K562 (cell line): Measurements from ENCODE around the gene TXNDC8. TPM values are rescaled to one million over a fixed set of nuclear protein-coding genes. Genes with fewer than 3 reads are reported as not detected.

Source experiments
- ATAC-seq: fragments of 200-7000 bp; cut with Tn5 transposase; 3 replicates; pipeline ENCODE4 v1.9.1; 2020; ENCODE audit warnings: moderate library complexity
- BruUV-seq: library from RNA; stranded (reverse); fragments of 400-500 nt; replicated peaks from 2 replicates; lab custom pipeline; 2021; lab: Mats Ljungman, UMichigan
- CTCF ChIA-PET: fragments of 300-600 bp; formaldehyde crosslinking; extraction: SDS; loops from one replicate; lab custom pipeline; 2021; ENCODE audit warnings: low intra/inter-chr PET ratio; lab: Yijun Ruan, JAX
- POLR2A ChIA-PET: fragments of 300-600, 350-650 bp; sonication (Branson Sonifier 250); formaldehyde crosslinking; extraction: SDS; loops from one replicate; lab custom pipeline; 2021; ENCODE audit warnings: antibody characterized with exemption, inconsistent platforms; lab: Yijun Ruan, JAX
- DNase-seq, 4 experiments: peaks; one replicate each; pipeline versions ENCODE4 v3.0.0 to v3.0.0-alpha.2; 2011 to 2018; ENCODE audit warnings: low spot score in 3 of 4, mixed read lengths in 3 of 4; ENCODE audit errors: extremely low read depth in 1 of 4
- FAIRE-seq: peaks from 2 replicates; lab custom pipeline; 2011; peaks lifted over from hg19 to GRCh38; lab: Jason Lieb, UNC
- H2AFZ ChIP-seq: 2 replicates; pipeline ENCODE4 v1.6.0; 2011; ENCODE audit warnings: low read depth, low read length, control low read depth, inconsistent platforms
- H3K27ac ChIP-seq: fragments of 200-600 bp; 3 replicates; pipeline ENCODE4 v1.8.0; 2011; ENCODE audit warnings: low read depth, mild to moderate bottlenecking, control low read depth, inconsistent platforms, low read length, moderate library complexity, mixed read lengths; ENCODE audit errors: extremely low read depth
- H3K27me3 ChIP-seq, 2 experiments: fragments of 300-600 bp in 1 of 2; 2 replicates in 1 of 2; 3 replicates in 1 of 2; pipeline versions ENCODE4 v1.6.0 to v1.8.0; 2011; ENCODE audit warnings: inconsistent platforms in 2 of 2, low read length in 2 of 2, mild to moderate bottlenecking in 1 of 2, mixed read lengths in 1 of 2, moderate library complexity in 1 of 2; ENCODE audit not compliant: control insufficient read depth in 2 of 2, insufficient read depth in 2 of 2
- H3K36me3 ChIP-seq: fragments of 300-600 bp; 3 replicates; pipeline ENCODE4 v1.8.0; 2011; ENCODE audit warnings: mild to moderate bottlenecking, low read length, inconsistent platforms; ENCODE audit not compliant: control insufficient read depth, insufficient read depth
- H3K4me1 ChIP-seq, 2 experiments: fragments of 200-600 bp in 1 of 2; replicated peaks in 1 of 2; 2 replicates in 1 of 2; 3 replicates in 1 of 2; pipeline versions ENCODE4 v1.5.1 to v1.8.0; 2011; ENCODE audit warnings: inconsistent platforms in 2 of 2, low read length in 2 of 2, mild to moderate bottlenecking in 1 of 2, mixed read lengths in 1 of 2, moderate library complexity in 1 of 2; ENCODE audit not compliant: control insufficient read depth in 2 of 2, insufficient read depth in 2 of 2
- H3K4me2 ChIP-seq: 2 replicates; pipeline ENCODE4 v1.6.1; 2011; ENCODE audit warnings: low read length, control low read depth, inconsistent platforms, mixed read lengths; ENCODE audit not compliant: insufficient read depth
- H3K4me3 ChIP-seq: fragments of 200-600 bp; sonication (generic), shearing (Covaris generic); 2 replicates; pipeline ENCODE4 v1.5.1; 2016; ENCODE audit warnings: control low read depth, inconsistent platforms
- H3K79me2 ChIP-seq: fragments of 200-600 bp; 3 replicates; pipeline ENCODE4 v1.8.0; 2011; ENCODE audit warnings: low read length, inconsistent platforms; ENCODE audit not compliant: control insufficient read depth, insufficient read depth
- H3K9ac ChIP-seq, 2 experiments: 2 replicates each; pipeline versions ENCODE4 v1.6.0 to v1.6.1; 2011; ENCODE audit warnings: low read depth in 2 of 2, low read length in 2 of 2, control low read depth in 1 of 2, inconsistent platforms in 1 of 2, mild to moderate bottlenecking in 1 of 2, mixed read lengths in 1 of 2; ENCODE audit not compliant: insufficient read depth in 1 of 2
- H3K9me1 ChIP-seq: one replicate; pipeline ENCODE4 v1.6.0; 2011; ENCODE audit warnings: inconsistent platforms, mild to moderate bottlenecking, low read length, moderate library complexity; ENCODE audit not compliant: control insufficient read depth, insufficient read depth
- H3K9me3 ChIP-seq: replicated peaks from 2 replicates; pipeline ENCODE4 v1.5.1; 2011; ENCODE audit warnings: low read depth, low read length, inconsistent platforms; ENCODE audit not compliant: control insufficient read depth, insufficient read depth
- H4K20me1 ChIP-seq: replicated peaks from 2 replicates; pipeline ENCODE4 v1.6.1; 2011; ENCODE audit warnings: low read length, inconsistent platforms, mixed read lengths; ENCODE audit not compliant: control insufficient read depth, insufficient read depth
- BHLHE40 ChIP-seq: IDR thresholded peaks from 2 replicates; pipeline ENCODE4 v1.6.1; 2011; ENCODE audit warnings: low read length, improper control_type of control experiment
- BMI1 ChIP-seq: fragments of 150-350 bp; IDR thresholded peaks from 2 replicates; pipeline ENCODE4 v1.6.1; 2014; ENCODE audit warnings: low read length
- DDX20 ChIP-seq: fragments of 450-650 bp; IDR thresholded peaks from 2 replicates; pipeline ENCODE4 v1.6.1; 2016; ENCODE audit warnings: missing genetic modification characterization, low read depth, mild to moderate bottlenecking, missing compliant biosample characterization, moderate library complexity
- FOS ChIP-seq: IDR thresholded peaks from 3 replicates; pipeline ENCODE4 v1.6.1; 2011; ENCODE audit not compliant: insufficient read length; ENCODE audit errors: extremely low read depth
- HMBOX1 ChIP-seq: sonication (generic); IDR thresholded peaks from 2 replicates; pipeline ENCODE4 v1.6.1; 2016
- NCOA1 ChIP-seq: fragments of 450-650 bp; IDR thresholded peaks from 2 replicates; pipeline ENCODE4 v1.6.1; 2016; ENCODE audit warnings: low read depth
- NFE2 ChIP-seq: IDR thresholded peaks from 2 replicates; pipeline ENCODE4 v1.6.1; 2014; ENCODE audit warnings: antibody characterized with exemption, low read depth
- SNAPC5 ChIP-seq: fragments of 250-450 bp; sonication (Bioruptor Pico); IDR thresholded peaks from 2 replicates; pipeline ENCODE4 v1.8.0; 2021; ENCODE audit warnings: moderate library complexity, mild to moderate bottlenecking, inconsistent platforms
- SPI1 ChIP-seq: IDR thresholded peaks from 2 replicates; pipeline ENCODE4 v1.6.1; 2011; ENCODE audit warnings: low read depth, low read length, control low read depth, borderline replicate concordance
- ZBTB11 ChIP-seq, 3 experiments: fragments of 200-800 bp in 1 of 3; fragments of 250-450 bp in 1 of 3; fragments of 450-650 bp in 1 of 3; sonication (Bioruptor Pico) in 1 of 3; sonication (Bioruptor generic) in 1 of 3; formaldehyde crosslinking in 1 of 3; IDR thresholded peaks; 2 replicates each; pipeline versions ENCODE4 v1.6.1 to v1.8.0; 2016 to 2022; ENCODE audit warnings: mild to moderate bottlenecking in 2 of 3, missing genetic modification characterization in 2 of 3, missing compliant biosample characterization in 1 of 3, moderate library complexity in 1 of 3
- WGBS: fragments of 100-300 bp; shearing (Covaris generic); methylation state at CpG from one replicate; pipeline ENCODE4 v1.1.6; 2016; ENCODE audit warnings: low coverage, mixed read lengths; ENCODE audit not compliant: insufficient coverage; ENCODE audit errors: missing lambda C conversion rate; 5-methylcytosine and 5-hydroxymethylcytosine counted together
- in situ Hi-C: fragments of 300-500 bp; cut with MboI; formaldehyde crosslinking; loops from 4 replicates; pipeline ENCODE4 v1.15.0; 2018; ENCODE audit warnings: inconsistent platforms, mixed read lengths
- intact Hi-C: fragments of 100-400 bp; cut with micrococcal nuclease; formaldehyde crosslinking; loops from 2 replicates; pipeline ENCODE4 v1.14.2; 2022
- polyA plus RNA-seq, 8 experiments: library from polyadenylated mRNA; depleted of rRNA in 4 of 8; stranded (reverse) in 5 of 8; unstranded in 3 of 8; fragments of >200 nt; fragmentation: Nextera tagmentation in 2 of 8; fragmentation: Illumina TruSeq in 1 of 8; extraction: Ambion mirVana in 2 of 8; extraction: Trizol in 1 of 8; gene quantifications; 2 replicates each; pipeline versions ENCODE4 v1.2.1 to v1.2.3, GENCODE V29; 2011 to 2014; ENCODE audit warnings: inconsistent platforms in 1 of 8, missing spikeins in 1 of 8
- total RNA-seq, 7 experiments: library from RNA; depleted of rRNA in 6 of 7; stranded (reverse); fragments of >200 nt in 6 of 7; fragmentation: Illumina TruSeq in 2 of 7; extraction: Trizol in 2 of 7; gene quantifications; 2 replicates each; pipeline versions ENCODE4 v1.2.1 to v1.2.3, GENCODE V29; 2011 to 2021; ENCODE audit warnings: low replicate concordance in 1 of 7
- TF ChIP-seq, protein P1 (sequence below): sonication (generic); formaldehyde crosslinking; IDR thresholded peaks from 2 replicates; pipeline ENCODE4 v1.8.0; 2022; ENCODE audit warnings: mild to moderate bottlenecking, low read depth, missing genetic modification reagents
- TF ChIP-seq, protein P2 (sequence below): fragments of 250-450 bp; sonication (Bioruptor Pico); IDR thresholded peaks from 2 replicates; pipeline ENCODE4 v1.4.0; 2020; ENCODE audit warnings: mild to moderate bottlenecking, moderate library complexity, borderline replicate concordance

TXNDC8 gene
- total and polyA plus RNA-seq, 9 of the 15 experiments (the other 6 are each of a cell fraction or from before 2014, with no cell fraction given) = not detected

DNA sequence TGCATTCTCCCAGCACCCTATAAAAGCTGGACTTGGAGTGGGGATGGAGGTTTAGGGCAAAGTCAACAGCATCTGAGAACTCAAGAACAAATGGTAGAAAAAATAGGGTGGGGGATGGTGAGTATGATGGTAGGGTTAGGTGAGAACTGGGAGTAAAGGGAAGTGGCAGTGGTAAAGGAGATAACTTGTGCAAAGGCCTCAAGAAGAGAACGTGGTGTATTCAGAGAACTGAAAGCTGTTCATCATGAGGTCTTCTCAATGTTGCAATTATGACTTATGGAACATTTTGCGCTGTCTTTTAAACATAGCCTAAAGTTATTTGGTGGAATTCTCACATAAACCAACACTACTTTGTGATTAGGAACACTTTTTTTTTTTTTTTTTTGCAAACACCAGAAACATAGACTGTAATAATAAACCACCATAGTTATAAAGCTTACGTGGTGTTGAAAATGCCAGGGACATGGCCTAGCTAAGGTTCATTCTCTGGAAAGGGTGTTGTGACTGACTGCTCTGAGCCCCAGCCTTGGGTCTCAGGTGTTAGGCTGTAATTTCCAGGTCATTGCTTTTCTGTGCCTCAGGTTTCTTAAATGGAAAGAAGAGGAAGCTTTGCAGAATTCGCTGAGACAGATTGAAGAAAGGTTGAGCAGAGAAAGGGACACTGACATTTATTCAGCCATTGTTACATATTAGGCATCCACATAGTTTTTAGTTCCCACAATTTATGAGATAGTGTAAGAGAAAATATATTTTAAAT, 19.2 kb upstream of the TXNDC8 start:
- FAIRE-seq = peak; percentile 52
- no TSS peak for BruUV-seq
- H2AFZ ChIP-seq = no peak overlapping the region
- H3K79me2 ChIP-seq = no peaks in the 10 kb centered on the region
- no peak overlapping the region for H3K9ac ChIP-seq
- no peak for ATAC-seq
- 50% methylated on average over 4 of the region's 4 CpGs for WGBS
- intact Hi-C loops = no loop called here
- ChIA-PET CTCF (no interaction called here), POLR2A (interaction anchor here (0.5 kb wide), 1 partner anchor 9 kb away, joined by 3 read pairs; no protein-coding TSS in a partner anchor)
- no peak overlapping the region for H3K4me3 ChIP-seq
- no peaks in the 10 kb centered on the region; a peak in 1 of 5 replicates for H3K4me1 ChIP-seq
- no peaks in the 10 kb centered on the region for H3K9me3 ChIP-seq
- no peaks in the 10 kb centered on the region for H3K9me1 ChIP-seq
- no peaks in the 10 kb centered on the region for H3K27me3 ChIP-seq
- in situ Hi-C loops = no loop called here
- H3K27ac ChIP-seq = no peak overlapping the region
- H3K36me3 ChIP-seq = no peaks in the 10 kb centered on the region
- DNase-seq = no peak
- H4K20me1 ChIP-seq = no peaks in the 10 kb centered on the region
- no peak overlapping the region for H3K4me2 ChIP-seq
- TF ChIP-seq BMI1 (no peak), ZBTB11 (CRISPR knock-in tag; IDR thresholded peaks at IDR 0.05) (no peak), NCOA1 (no peak), BHLHE40 (no peak), NFE2 (no peak), SPI1 (peak; percentile 41; the same call in 1 of the 2 replicates), DDX20 (tag) (no peak), FOS (no peak), SNAPC5 (CRISPR knock-in tag) (no peak), HMBOX1 (peak; percentile 41; the same call in 1 of the 2 replicates)
- TF ChIP-seq, protein P1, sequence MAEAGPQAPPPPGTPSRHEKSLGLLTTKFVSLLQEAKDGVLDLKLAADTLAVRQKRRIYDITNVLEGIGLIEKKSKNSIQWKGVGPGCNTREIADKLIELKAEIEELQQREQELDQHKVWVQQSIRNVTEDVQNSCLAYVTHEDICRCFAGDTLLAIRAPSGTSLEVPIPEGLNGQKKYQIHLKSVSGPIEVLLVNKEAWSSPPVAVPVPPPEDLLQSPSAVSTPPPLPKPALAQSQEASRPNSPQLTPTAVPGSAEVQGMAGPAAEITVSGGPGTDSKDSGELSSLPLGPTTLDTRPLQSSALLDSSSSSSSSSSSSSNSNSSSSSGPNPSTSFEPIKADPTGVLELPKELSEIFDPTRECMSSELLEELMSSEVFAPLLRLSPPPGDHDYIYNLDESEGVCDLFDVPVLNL (CRISPR knock-in tag) = no peak
- TF ChIP-seq, protein P2, sequence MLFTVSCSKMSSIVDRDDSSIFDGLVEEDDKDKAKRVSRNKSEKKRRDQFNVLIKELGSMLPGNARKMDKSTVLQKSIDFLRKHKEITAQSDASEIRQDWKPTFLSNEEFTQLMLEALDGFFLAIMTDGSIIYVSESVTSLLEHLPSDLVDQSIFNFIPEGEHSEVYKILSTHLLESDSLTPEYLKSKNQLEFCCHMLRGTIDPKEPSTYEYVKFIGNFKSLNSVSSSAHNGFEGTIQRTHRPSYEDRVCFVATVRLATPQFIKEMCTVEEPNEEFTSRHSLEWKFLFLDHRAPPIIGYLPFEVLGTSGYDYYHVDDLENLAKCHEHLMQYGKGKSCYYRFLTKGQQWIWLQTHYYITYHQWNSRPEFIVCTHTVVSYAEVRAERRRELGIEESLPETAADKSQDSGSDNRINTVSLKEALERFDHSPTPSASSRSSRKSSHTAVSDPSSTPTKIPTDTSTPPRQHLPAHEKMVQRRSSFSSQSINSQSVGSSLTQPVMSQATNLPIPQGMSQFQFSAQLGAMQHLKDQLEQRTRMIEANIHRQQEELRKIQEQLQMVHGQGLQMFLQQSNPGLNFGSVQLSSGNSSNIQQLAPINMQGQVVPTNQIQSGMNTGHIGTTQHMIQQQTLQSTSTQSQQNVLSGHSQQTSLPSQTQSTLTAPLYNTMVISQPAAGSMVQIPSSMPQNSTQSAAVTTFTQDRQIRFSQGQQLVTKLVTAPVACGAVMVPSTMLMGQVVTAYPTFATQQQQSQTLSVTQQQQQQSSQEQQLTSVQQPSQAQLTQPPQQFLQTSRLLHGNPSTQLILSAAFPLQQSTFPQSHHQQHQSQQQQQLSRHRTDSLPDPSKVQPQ (CRISPR knock-in tag) = no peak
